ENCODE data around the gene CHST11.
A peak's percentile ranks its signal among the peaks of the same experiment; 100 is the strongest.
"Not testable (repeated sequence)": the region's sequence is repeated elsewhere in the genome, so short reads cannot be mapped to it uniquely, and the experiment has no call there.

The CHST11 gene

DNA sequence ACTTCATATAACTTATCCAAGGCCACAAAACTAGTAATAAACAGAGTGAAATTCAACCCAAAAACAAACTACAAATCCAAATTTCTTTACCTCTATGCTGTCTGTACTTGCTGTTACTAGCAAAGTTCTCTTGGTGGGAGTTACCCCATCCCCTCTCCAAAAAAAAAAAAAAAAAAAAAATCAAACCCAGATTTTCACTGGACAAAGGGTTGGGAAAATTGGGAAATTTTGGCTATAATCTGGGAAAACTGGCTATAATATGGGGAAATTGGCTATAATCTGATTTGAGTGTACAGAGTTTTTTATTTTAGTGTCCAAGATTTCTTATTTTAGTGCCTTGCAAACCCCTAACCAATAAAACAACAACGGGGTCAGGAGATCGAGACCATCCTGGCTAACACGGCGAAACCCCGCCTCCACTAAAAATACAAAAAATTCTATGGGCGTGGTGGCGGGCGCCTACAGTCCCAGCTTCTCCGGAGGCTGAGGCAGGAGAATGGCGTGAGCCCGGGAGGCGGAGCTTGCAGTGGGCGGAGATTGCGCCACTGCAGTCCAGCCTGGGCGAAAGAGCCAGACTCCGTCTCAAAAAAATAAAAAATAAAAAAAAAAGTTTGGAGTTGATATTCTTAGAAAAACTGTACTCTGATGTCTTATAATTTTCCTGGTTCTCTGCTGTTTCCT lies 148.4 kb downstream of the CHST11 start:
- no peak for DNase-seq (ENCODE audit: low spot score)

GRCh38 chr12:104605685-104606084 lies 148.9 kb downstream of the CHST11 start:
- DNase-seq (ENCODE audit: low spot score): no peak

DNA sequence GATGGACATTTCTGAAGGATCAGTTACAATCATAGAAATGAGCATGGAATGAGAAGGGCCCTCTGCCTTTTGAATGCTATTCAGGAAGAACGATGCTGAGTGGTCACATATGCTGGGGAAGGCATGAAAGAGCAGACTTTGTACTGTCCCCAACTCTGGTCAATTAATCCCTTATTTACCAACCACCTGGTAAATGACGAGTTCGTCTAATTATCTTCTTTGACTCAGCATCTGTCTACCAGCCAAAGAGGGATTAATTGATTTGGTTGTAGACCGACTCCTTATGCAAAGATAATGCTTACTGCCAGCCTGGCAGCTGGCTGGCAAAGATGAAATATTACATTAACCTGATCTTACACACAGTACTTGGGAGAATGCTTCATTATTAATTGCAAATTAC lies 152.2 kb downstream of the CHST11 start:
- DNase-seq (ENCODE audit: low spot score): peak; percentile 15

GRCh38 chr12:104609445-104609844 lies 152.7 kb downstream of the CHST11 start:
- DNase-seq (ENCODE audit: low spot score): no peak

DNA sequence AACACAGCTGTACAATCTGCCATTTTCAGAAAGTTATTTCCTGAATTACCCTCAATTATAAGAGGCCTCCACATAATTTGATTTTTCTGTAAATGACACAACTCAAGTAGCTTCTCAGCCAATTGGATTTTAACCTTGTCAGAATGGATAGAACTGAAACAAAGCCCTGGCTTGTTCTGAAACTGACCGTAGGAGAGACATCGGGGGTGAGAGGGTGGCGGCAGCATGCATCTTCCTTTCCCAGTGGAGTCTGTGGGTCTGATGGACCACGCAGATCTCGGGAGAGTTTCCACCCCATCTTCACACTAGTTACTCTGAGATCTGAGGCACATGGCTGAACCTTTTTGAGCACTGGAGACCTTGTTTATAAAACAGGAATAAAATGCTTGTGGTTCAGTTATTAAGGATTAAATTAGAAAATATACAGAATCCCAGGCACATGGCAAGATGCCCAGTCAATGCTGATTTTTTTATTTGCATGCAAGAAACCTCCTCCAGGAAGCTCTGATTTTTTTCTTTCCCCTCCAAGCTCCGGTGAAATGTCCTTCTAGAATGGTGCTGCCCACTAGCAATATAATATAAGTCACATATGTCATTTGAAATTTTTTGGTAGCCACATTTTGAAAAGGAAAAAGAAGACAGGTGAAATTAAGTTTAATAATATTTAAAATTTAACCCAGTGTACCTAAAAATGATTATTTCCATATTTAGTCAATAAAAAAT lies 153.9 kb downstream of the CHST11 start:
- DNase-seq (ENCODE audit: low spot score): no peak

- DNase-seq (ENCODE audit: low spot score): no peak
These were observed 154.9 kb downstream of the CHST11 start for GRCh38 chr12:104611671-104612070.

DNA sequence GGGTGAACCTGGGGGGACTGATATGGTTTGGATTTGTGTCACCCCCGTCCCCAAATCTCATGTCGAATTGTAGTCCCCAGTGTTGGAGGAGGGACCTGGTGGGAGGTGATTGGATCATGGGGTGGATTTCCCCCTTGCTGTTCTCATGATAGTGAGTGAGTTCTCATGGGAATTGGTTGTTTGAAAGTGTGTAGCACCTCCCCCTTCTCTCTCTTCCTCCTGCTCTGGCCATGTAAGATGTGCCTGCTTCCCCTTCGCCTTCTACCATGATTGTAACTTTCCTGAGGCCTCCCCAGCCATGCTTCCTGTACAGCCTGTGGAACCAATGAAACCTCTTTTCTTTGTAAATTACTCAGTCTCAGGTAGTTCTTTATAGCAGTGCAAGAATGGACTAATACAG lies 156.6 kb downstream of the CHST11 start:
- not testable (repeated sequence) for DNase-seq (ENCODE audit: low spot score)

GRCh38 chr12:104615048-104615561 lies 158.4 kb downstream of the CHST11 start:
- DNase-seq (ENCODE audit: low spot score): no peak

GRCh38 chr12:104618691-104619090 lies 161.9 kb downstream of the CHST11 start:
- DNase-seq (ENCODE audit: low spot score): no peak

- no peak for DNase-seq (ENCODE audit: low spot score)
These were observed 162.6 kb downstream of the CHST11 start for GRCh38 chr12:104619305-104619704.

GRCh38 chr12:104620837-104621531 lies 164.2 kb downstream of the CHST11 start:
- no peak for DNase-seq (ENCODE audit: low spot score)

DNA sequence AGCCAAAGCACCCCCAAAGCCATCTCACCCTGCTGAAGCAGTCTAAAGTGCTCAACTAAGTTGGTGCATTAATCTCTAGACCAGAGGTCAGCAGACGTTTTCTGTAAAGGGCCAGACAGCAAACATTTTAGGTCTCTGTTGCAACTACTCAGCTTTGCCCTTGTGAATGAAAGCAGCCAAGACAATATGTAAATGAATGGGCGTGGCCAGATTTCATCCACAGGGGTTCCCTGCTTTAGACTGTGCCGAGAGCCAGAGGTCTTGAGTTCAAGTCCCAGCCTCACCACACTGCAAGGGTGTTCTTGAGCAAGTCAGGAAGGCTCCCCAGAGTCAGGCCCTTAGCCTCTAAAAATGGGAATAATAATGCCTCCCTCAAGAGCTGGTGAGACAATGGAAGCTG lies 166.2 kb downstream of the CHST11 start:
- DNase-seq (ENCODE audit: low spot score): no peak

DNA sequence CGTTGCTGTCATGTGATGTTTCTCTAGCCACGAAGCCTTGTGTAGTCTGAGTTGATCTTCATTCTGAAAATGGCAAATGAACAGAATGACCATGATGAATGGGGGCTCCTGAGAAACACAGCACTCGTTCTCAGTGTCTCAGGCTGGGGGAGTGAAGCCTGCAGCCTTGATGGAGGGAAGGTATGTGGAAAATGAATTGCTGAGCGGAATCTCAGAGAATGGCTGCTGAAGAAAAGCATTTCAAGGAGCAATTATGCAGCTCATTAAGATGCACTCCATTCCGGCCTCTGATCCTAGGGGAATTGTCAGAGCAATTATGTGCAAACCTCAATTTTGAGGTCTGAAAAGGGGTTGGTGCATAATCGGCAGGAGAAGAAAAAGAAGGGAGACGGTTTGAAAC lies 167.1 kb downstream of the CHST11 start:
- no peak for DNase-seq (ENCODE audit: low spot score)

- DNase-seq (ENCODE audit: low spot score): no peak
These were observed 167.8 kb downstream of the CHST11 start for GRCh38 chr12:104624529-104624928.

- no peak for DNase-seq (ENCODE audit: low spot score)
These were observed 169.5 kb downstream of the CHST11 start for GRCh38 chr12:104626069-104626837.

DNA sequence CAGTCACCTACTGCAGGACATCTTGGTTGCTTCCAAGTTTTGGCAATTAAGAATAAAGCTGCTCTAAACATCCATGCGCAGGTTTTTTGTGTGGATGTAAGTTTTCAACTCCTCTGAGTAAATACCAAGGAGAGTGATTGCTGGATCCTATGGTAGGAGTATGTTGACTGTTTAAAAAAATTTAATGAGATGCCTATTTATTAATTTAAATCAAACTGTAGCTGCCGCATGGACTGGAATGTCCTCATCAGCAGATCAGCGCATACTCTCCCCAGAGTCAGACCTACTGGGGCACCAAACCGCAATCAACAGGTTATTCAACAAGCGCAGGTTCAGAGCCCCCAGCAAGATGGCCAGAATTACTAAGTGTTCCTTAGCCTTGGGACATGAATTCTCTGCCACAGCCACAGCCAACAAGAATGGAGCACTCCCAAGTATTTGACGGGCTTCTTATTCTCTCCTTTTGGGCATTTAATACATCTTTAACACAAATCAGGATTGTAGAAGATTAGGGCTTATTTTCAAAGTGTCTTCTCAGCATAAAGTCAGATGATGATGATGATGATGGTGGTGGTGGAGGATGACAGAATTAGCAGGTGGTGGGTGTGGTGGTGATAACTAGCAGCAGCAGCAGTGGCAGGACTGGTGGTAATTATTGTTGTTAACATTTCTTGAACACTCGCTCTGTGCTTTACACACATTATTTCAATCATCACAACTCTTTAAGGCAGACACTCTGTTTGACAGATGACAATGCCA lies 170.7 kb downstream of the CHST11 start:
- DNase-seq (ENCODE audit: low spot score): no peak

GRCh38 chr12:104627990-104628830 lies 171.5 kb downstream of the CHST11 start:
- DNase-seq (ENCODE audit: low spot score): no peak

- DNase-seq (ENCODE audit: low spot score): no peak
These were observed 172.0 kb downstream of the CHST11 start for GRCh38 chr12:104628831-104629135.

- no peak for DNase-seq (ENCODE audit: low spot score)
These were observed 173.5 kb downstream of the CHST11 start for GRCh38 chr12:104630230-104630670.

- DNase-seq (ENCODE audit: low spot score): no peak
These were observed 175.1 kb downstream of the CHST11 start for GRCh38 chr12:104631867-104632266.
